Body of pancreas (tissue), 4 donors: ENCODE results near the gene FOXK1.
"Not testable (repeated sequence)": the region's sequence is repeated elsewhere in the genome, so short reads cannot be mapped to it uniquely, and the experiment has no call there.

Source experiments
- POLR2A ChIP-seq, 3 donors: fragments of 450-650 bp; IDR thresholded peaks; one replicate each; pipeline ENCODE4 v1.6.1; 2016; ENCODE audit warnings: antibody characterized with exemption in 3 of 3, mild to moderate bottlenecking in 2 of 3
- TF ChIP-seq, protein P1 (sequence below), 7 experiments: fragments of 450-650 bp in 4 of 7; fragments of 200-600 bp in 3 of 7; sonication (generic) in 3 of 7; IDR thresholded peaks; one replicate each; pipeline ENCODE4 v1.5.1; 2016 to 2019; ENCODE audit warnings: antibody characterized with exemption in 7 of 7

DNA sequence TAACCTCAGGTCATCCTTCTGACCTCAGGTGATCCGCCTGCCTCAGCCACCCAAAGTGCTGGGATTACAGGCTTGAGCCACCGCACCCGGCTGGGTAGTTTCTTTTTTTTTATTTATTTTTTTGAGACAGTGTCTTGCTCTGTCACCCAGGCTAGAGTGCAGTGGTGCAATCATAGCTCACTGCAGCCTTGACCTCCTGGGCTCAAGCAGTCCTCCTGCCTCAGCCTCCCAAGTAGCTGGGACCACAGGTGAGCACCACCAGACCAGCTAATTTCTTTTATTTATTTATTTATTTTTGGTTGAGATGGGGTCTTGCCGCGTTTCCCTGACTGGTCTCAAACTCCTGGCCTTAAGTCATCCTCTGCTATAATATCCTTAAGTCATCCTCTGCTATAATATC, 10.5 kb downstream of the FOXK1 start:
- TF ChIP-seq, protein P1, sequence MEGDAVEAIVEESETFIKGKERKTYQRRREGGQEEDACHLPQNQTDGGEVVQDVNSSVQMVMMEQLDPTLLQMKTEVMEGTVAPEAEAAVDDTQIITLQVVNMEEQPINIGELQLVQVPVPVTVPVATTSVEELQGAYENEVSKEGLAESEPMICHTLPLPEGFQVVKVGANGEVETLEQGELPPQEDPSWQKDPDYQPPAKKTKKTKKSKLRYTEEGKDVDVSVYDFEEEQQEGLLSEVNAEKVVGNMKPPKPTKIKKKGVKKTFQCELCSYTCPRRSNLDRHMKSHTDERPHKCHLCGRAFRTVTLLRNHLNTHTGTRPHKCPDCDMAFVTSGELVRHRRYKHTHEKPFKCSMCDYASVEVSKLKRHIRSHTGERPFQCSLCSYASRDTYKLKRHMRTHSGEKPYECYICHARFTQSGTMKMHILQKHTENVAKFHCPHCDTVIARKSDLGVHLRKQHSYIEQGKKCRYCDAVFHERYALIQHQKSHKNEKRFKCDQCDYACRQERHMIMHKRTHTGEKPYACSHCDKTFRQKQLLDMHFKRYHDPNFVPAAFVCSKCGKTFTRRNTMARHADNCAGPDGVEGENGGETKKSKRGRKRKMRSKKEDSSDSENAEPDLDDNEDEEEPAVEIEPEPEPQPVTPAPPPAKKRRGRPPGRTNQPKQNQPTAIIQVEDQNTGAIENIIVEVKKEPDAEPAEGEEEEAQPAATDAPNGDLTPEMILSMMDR (IDR thresholded peaks at IDR 0.05) = not testable (repeated sequence)
- TF ChIP-seq POLR2A (IDR thresholded peaks at IDR 0.05) = not testable (repeated sequence)
